Rectal smooth muscle tissue (tissue), 1 donor: Measurements from ENCODE around the gene UGT1A5.

Source experiments
- H3K27ac ChIP-seq: one replicate; pipeline ENCODE4 v1.7.0; 2013; ENCODE audit warnings: low read depth, low read length, inconsistent platforms
- H3K27me3 ChIP-seq: one replicate; pipeline ENCODE4 v1.7.0; 2013; ENCODE audit warnings: low read length; ENCODE audit not compliant: control insufficient read depth, insufficient read depth
- H3K36me3 ChIP-seq: one replicate; pipeline ENCODE4 v1.7.0; 2013; ENCODE audit warnings: low read length; ENCODE audit not compliant: control insufficient read depth, insufficient read depth
- H3K4me1 ChIP-seq: one replicate; pipeline ENCODE4 v1.7.0; 2013; ENCODE audit warnings: low read length; ENCODE audit not compliant: control insufficient read depth, insufficient read depth
- H3K4me3 ChIP-seq: one replicate; pipeline ENCODE4 v1.7.0; 2013; ENCODE audit warnings: low read length
- H3K9ac ChIP-seq: one replicate; pipeline ENCODE4 v1.7.0; 2013; ENCODE audit warnings: low read length

The UGT1A5 gene

GRCh38 chr2:233821709-233822100 is 109.0 kb downstream of the UGT1A5 start:
- Histone ChIP-seq H3K27me3 (no peaks in the 10 kb centered on the region), H3K4me3 (no peak overlapping the region), H3K9ac (no peak overlapping the region), H3K27ac (no peak overlapping the region), H3K36me3 (no peaks in the 10 kb centered on the region), H3K4me1 (no peaks in the 10 kb centered on the region)

GRCh38 chr2:233822101-233822771 is 109.5 kb downstream of the UGT1A5 start:
- no peaks in the 10 kb centered on the region for H3K36me3 ChIP-seq
- H3K4me1 ChIP-seq: no peaks in the 10 kb centered on the region
- no peaks in the 10 kb centered on the region for H3K27me3 ChIP-seq
- no peak overlapping the region for H3K4me3 ChIP-seq
- no peak overlapping the region for H3K27ac ChIP-seq
- no peak overlapping the region for H3K9ac ChIP-seq
